A549 (cell line): ENCODE measurements around the gene STARD9. TPM values are rescaled to one million over a fixed set of nuclear protein-coding genes. Genes with fewer than 3 reads are reported as not detected.
"Not testable (repeated sequence)": the region's sequence is repeated elsewhere in the genome, so short reads cannot be mapped to it uniquely, and the experiment has no call there.

Experiments
- ATAC-seq, 2 experiments: fragments of 200-7000 bp in 1 of 2; fragments of >200 bp in 1 of 2; cut with Nextera tagmentation in 1 of 2; cut with Tn5 transposase in 1 of 2; 3 replicates each; pipeline versions ENCODE4 v1.8.0 to v1.9.1; 2018 to 2020; ENCODE audit warnings: mild to moderate bottlenecking in 1 of 2, moderate library complexity in 1 of 2
- CTCF ChIA-PET: fragments of 300-600 bp; sonication (Branson Sonifier 250); formaldehyde crosslinking; extraction: SDS; loops from one replicate; lab custom pipeline; 2021; ENCODE audit warnings: antibody characterized with exemption, inconsistent platforms; lab: Yijun Ruan, JAX
- POLR2A ChIA-PET: fragments of 350-600 bp; formaldehyde crosslinking; extraction: SDS; loops from one replicate; lab custom pipeline; 2021; ENCODE audit warnings: antibody characterized with exemption, inconsistent platforms; lab: Yijun Ruan, JAX
- DNase-seq, 2 experiments: peaks; one replicate each; pipeline versions ENCODE4 v3.0.0 to v3.0.0-alpha.2; 2011 to 2016; ENCODE audit warnings: low read depth in 1 of 2, low spot score in 1 of 2
- FAIRE-seq: peaks from 2 replicates; lab custom pipeline; 2011; peaks lifted over from hg19 to GRCh38; lab: Jason Lieb, UNC
- H3K27ac ChIP-seq, 2 experiments: fragments of >200 bp; sonication (Bioruptor Twin); formaldehyde crosslinking; 3 replicates each; pipeline ENCODE4 v1.5.1; 2016 to 2017
- H3K4me1 ChIP-seq: fragments of >200 bp; sonication (Bioruptor Twin); formaldehyde crosslinking; 3 replicates; pipeline ENCODE4 v1.6.1; 2016
- H3K4me2 ChIP-seq: fragments of >200 bp; sonication (Bioruptor Twin); formaldehyde crosslinking; 3 replicates; pipeline ENCODE4 v1.6.1; 2016
- H3K4me3 ChIP-seq: fragments of >200 bp; sonication (Bioruptor Twin); formaldehyde crosslinking; 3 replicates; pipeline ENCODE4 v1.5.1; 2016
- H3K9me3 ChIP-seq: fragments of >200 bp; sonication (Bioruptor Twin); formaldehyde crosslinking; 3 replicates; pipeline ENCODE4 v1.6.1; 2016
- ATOH8 ChIP-seq: fragments of 250-450 bp; sonication (Bioruptor Pico); IDR thresholded peaks from 2 replicates; pipeline ENCODE4 v1.5.0; 2020; ENCODE audit warnings: low read depth, mild to moderate bottlenecking, moderate library complexity
- BCL3 ChIP-seq: fragments of >200 bp; sonication (Bioruptor Twin); formaldehyde crosslinking; IDR thresholded peaks from 3 replicates; pipeline ENCODE4 v1.6.1; 2016
- CBX2 ChIP-seq: fragments of 200-600 bp; sonication (generic); IDR thresholded peaks from 2 replicates; pipeline ENCODE4 v1.6.1; 2016; ENCODE audit warnings: low read depth, mild to moderate bottlenecking, borderline replicate concordance
- CBX8 ChIP-seq: fragments of 200-600 bp; sonication (generic); IDR thresholded peaks from 2 replicates; pipeline ENCODE4 v1.6.1; 2016
- EP300 ChIP-seq, 2 experiments: fragments of >200 bp; sonication (Bioruptor Twin); formaldehyde crosslinking; IDR thresholded peaks; 2 replicates in 1 of 2; 3 replicates in 1 of 2; pipeline ENCODE4 v1.6.1; 2016 to 2017
- HDAC2 ChIP-seq: fragments of 200-600 bp; sonication (generic); IDR thresholded peaks from 2 replicates; pipeline ENCODE4 v1.6.1; 2016
- HOXA7 ChIP-seq: fragments of 250-450 bp; sonication (Bioruptor Pico); IDR thresholded peaks from 2 replicates; pipeline ENCODE4 v1.5.0; 2020; ENCODE audit warnings: mild to moderate bottlenecking, moderate library complexity
- MAZ ChIP-seq: fragments of 150-350 bp; IDR thresholded peaks from 2 replicates; pipeline ENCODE4 v1.6.1; 2014; ENCODE audit warnings: antibody characterized with exemption, low read depth, low read length, borderline replicate concordance
- NFE2L2 ChIP-seq: fragments of 150-350 bp; conservative IDR thresholded peaks from 2 replicates; pipeline ENCODE4 v1.6.1; 2014; ENCODE audit warnings: low read length
- NPAS2 ChIP-seq: fragments of 250-450 bp; sonication (Bioruptor Pico); IDR thresholded peaks from 2 replicates; pipeline ENCODE4 v1.8.0; 2022; ENCODE audit warnings: mild to moderate bottlenecking, moderate library complexity, borderline replicate concordance
- REST ChIP-seq: fragments of 200-600 bp; sonication (generic); IDR thresholded peaks from 2 replicates; pipeline ENCODE4 v1.6.1; 2016; ENCODE audit warnings: antibody characterized with exemption, mild to moderate bottlenecking, moderate library complexity
- RNF2 ChIP-seq: fragments of 200-600 bp; sonication (generic); IDR thresholded peaks from 2 replicates; pipeline ENCODE4 v1.6.1; 2016; ENCODE audit warnings: low read depth, mild to moderate bottlenecking, antibody characterized with exemption, moderate library complexity, borderline replicate concordance
- SMC3 ChIP-seq: fragments of >200 bp; sonication (Bioruptor Twin); formaldehyde crosslinking; IDR thresholded peaks from 3 replicates; pipeline ENCODE4 v1.6.1; 2018; ENCODE audit warnings: inconsistent platforms
- ZC3H11A ChIP-seq: fragments of 450-650 bp; IDR thresholded peaks from 2 replicates; pipeline ENCODE4 v1.6.1; 2014; ENCODE audit warnings: antibody characterized with exemption, mild to moderate bottlenecking
- WGBS: methylation state at CpG from one replicate; pipeline ENCODE4 v1.1.6; 2017; ENCODE audit errors: missing lambda C conversion rate; 5-methylcytosine and 5-hydroxymethylcytosine counted together
- polyA plus RNA-seq, 4 experiments: library from polyadenylated mRNA; depleted of rRNA in 3 of 4; stranded (reverse); fragments of >200 nt; fragmentation: RNase III in 1 of 4; extraction: RNeasy Plus Mini Kit Qiagen cat#74134 plus additional on column Dnase treatment in 1 of 4; gene quantifications; 2 replicates in 3 of 4; 3 replicates in 1 of 4; pipeline ENCODE4 v1.2.3, GENCODE V29; 2011 to 2017

The STARD9 gene
- polyA plus RNA-seq, 2 of the 4 experiments (the other 2 are of a cell fraction), result 1.2 TPM

GRCh38 chr15:42679285-42680141, 104.1 kb downstream of the STARD9 start:
- POLR2A ChIA-PET, result no interaction called here
- no peak for FAIRE-seq

GRCh38 chr15:42680142-42680482, 104.7 kb downstream of the STARD9 start:
- H3K9me3 ChIP-seq, ATAC-seq, POLR2A ChIA-PET, H3K4me3 ChIP-seq, H3K4me1 ChIP-seq, H3K4me2 ChIP-seq, H3K27ac ChIP-seq, FAIRE-seq, DNase-seq: not testable (repeated sequence)
- CTCF ChIA-PET, result interaction anchor here (0.6 to 1.6 kb wide), 3 partner anchors 10 to 43 kb away, joined by 3 to 5 read pairs (median 4); no protein-coding TSS in a partner anchor
- WGBS, result 74% methylated on average over 5 of the region's 5 CpGs

More at GRCh38 chr15:42679285-42680141, 104.1 kb downstream of the STARD9 start:
- Histone ChIP-seq H3K9me3 (no peaks in the 10 kb centered on the region), H3K4me1 (0 out of 3 replicates have a peak, but pooled peaks cover 5% of the 10 kb centered on the region), H3K27ac (no peak overlapping the region), H3K4me2 (no peak overlapping the region), H3K4me3 (no peak overlapping the region)
- CTCF ChIA-PET, result interaction anchor here (0.5 to 1.6 kb wide), 3 partner anchors 9 to 44 kb away, joined by 3 to 5 read pairs (median 4); no protein-coding TSS in a partner anchor
- DNase-seq (peak in 1 of 2 experiments; percentile 5), ATAC-seq (no peak)
- 85% methylated on average over 7 of the region's 7 CpGs for WGBS
- TF ChIP-seq HOXA7 (CRISPR knock-in tag), result no peak
- no peak for TF ChIP-seq NPAS2 (CRISPR knock-in tag)
- no peak for TF ChIP-seq CBX2
- no peak for TF ChIP-seq NFE2L2
- no peak for TF ChIP-seq REST
- no peak for TF ChIP-seq MAZ
- TF ChIP-seq EP300 (IDR thresholded peaks at IDR 0.05), result no peak
- TF ChIP-seq SMC3, result no peak
- TF ChIP-seq BCL3, result no peak
- no peak for TF ChIP-seq RNF2
- TF ChIP-seq ATOH8 (CRISPR knock-in tag), result no peak

- ChIA-PET CTCF (interaction anchor here (1.4 to 1.6 kb wide), 2 partner anchors 11 to 42 kb away, joined by 4 to 5 read pairs; no protein-coding TSS in a partner anchor), POLR2A (no interaction called here)
- WGBS, result 92% methylated on average over 6 of the region's 6 CpGs
- no peak overlapping the region for H3K4me2 ChIP-seq
- no peak for ATAC-seq
- 0 out of 3 replicates have a peak, but pooled peaks cover 5% of the 10 kb centered on the region for H3K4me1 ChIP-seq
- DNase-seq, result no peak
- no peak overlapping the region for H3K4me3 ChIP-seq
- no peaks in the 10 kb centered on the region for H3K9me3 ChIP-seq
- no peak overlapping the region for H3K27ac ChIP-seq
- no peak for FAIRE-seq
- no peak for TF ChIP-seq CBX8
- no peak for TF ChIP-seq ZC3H11A
- TF ChIP-seq CBX2, result no peak
- TF ChIP-seq HDAC2, result no peak
These were observed 105.7 kb downstream of the STARD9 start for GRCh38 chr15:42681119-42681518.
